IMR-90 (cell line): ENCODE data around the gene YPEL4. TPM values are rescaled to one million over a fixed set of nuclear protein-coding genes. Genes with fewer than 3 reads are reported as not detected.
A peak's percentile ranks its signal among the peaks of the same experiment; 100 is the strongest.

Experiments used
- ATAC-seq: fragments of 200-7000 bp; cut with Tn5 transposase; 2 replicates; pipeline ENCODE4 v1.9.1; 2020; ENCODE audit warnings: low read depth, mild to moderate bottlenecking, moderate library complexity
- BruUV-seq: library from RNA; stranded (reverse); fragments of 400-500 nt; replicated peaks from 2 replicates; lab custom pipeline; 2021; lab: Mats Ljungman, UMichigan
- CTCF ChIA-PET: fragments of 300-600 bp; formaldehyde crosslinking; extraction: SDS; loops from one replicate; lab custom pipeline; 2021; ENCODE audit warnings: antibody characterized with exemption; lab: Yijun Ruan, JAX
- POLR2A ChIA-PET: fragments of 300-600 bp; sonication (Branson Sonifier 250); formaldehyde crosslinking; loops from one replicate; lab custom pipeline; 2022; ENCODE audit warnings: antibody characterized with exemption; ENCODE audit not compliant: unreplicated experiment; lab: Charles Lee
- DNase-seq: peaks from one replicate; pipeline ENCODE4 v3.0.0; 2013
- H2AFZ ChIP-seq: replicated peaks from 2 replicates; pipeline ENCODE3; 2013; ENCODE audit warnings: low read length, mild to moderate bottlenecking; ENCODE audit not compliant: poor library complexity
- H2AK5ac ChIP-seq: 2 replicates; pipeline ENCODE4 v1.6.1; 2013; ENCODE audit warnings: low read depth, low read length, inconsistent platforms
- H2AK9ac ChIP-seq: replicated peaks from 2 replicates; pipeline ENCODE3; 2013; ENCODE audit warnings: mild to moderate bottlenecking, low read depth, low read length, moderate library complexity; ENCODE audit not compliant: poor library complexity
- H2BK120ac ChIP-seq: 2 replicates; pipeline ENCODE4 v1.6.1; 2013; ENCODE audit warnings: low read depth, low read length, inconsistent platforms
- H2BK15ac ChIP-seq: 3 replicates; pipeline ENCODE4 v1.6.1; 2013; ENCODE audit warnings: low read depth, low read length, inconsistent platforms
- H2BK20ac ChIP-seq: 2 replicates; pipeline ENCODE4 v1.6.1; 2013; ENCODE audit warnings: low read depth, mild to moderate bottlenecking, inconsistent platforms, low read length, moderate library complexity
- H2BK5ac ChIP-seq: 2 replicates; pipeline ENCODE4 v1.6.1; 2013; ENCODE audit warnings: mild to moderate bottlenecking, low read depth, low read length, inconsistent platforms; ENCODE audit not compliant: poor library complexity, severe bottlenecking
- H3K14ac ChIP-seq: replicated peaks from 2 replicates; pipeline ENCODE4 v1.6.1; 2013; ENCODE audit warnings: low read depth, low read length, inconsistent platforms
- H3K18ac ChIP-seq: 2 replicates; pipeline ENCODE4 v1.6.1; 2013; ENCODE audit warnings: low read depth, low read length, control low read depth
- H3K23ac ChIP-seq: 2 replicates; pipeline ENCODE4 v1.6.1; 2013; ENCODE audit warnings: low read depth, low read length, inconsistent platforms
- H3K27ac ChIP-seq: 2 replicates; pipeline ENCODE4 v1.5.1; 2013; ENCODE audit warnings: mild to moderate bottlenecking, control low read depth, low read length; ENCODE audit not compliant: insufficient read depth
- H3K27me3 ChIP-seq: 2 replicates; pipeline ENCODE4 v1.6.1; 2013; ENCODE audit warnings: low read length; ENCODE audit not compliant: control insufficient read depth, insufficient read depth
- H3K36me3 ChIP-seq: 2 replicates; pipeline ENCODE4 v1.6.1; 2013; ENCODE audit warnings: low read length, mixed read lengths; ENCODE audit not compliant: control insufficient read depth, insufficient read depth
- H3K4ac ChIP-seq: 2 replicates; pipeline ENCODE4 v1.6.1; 2013; ENCODE audit warnings: low read depth, low read length, inconsistent platforms
- H3K4me1 ChIP-seq: 2 replicates; pipeline ENCODE4 v1.6.1; 2013; ENCODE audit warnings: low read length, mixed read lengths; ENCODE audit not compliant: control insufficient read depth, insufficient read depth
- H3K4me2 ChIP-seq: 2 replicates; pipeline ENCODE4 v1.6.1; 2013; ENCODE audit warnings: low read depth, mild to moderate bottlenecking, control low read depth, low read length, moderate library complexity
- H3K4me3 ChIP-seq: 2 replicates; pipeline ENCODE4 v1.5.1; 2013; ENCODE audit warnings: low read depth, mild to moderate bottlenecking, control low read depth, low read length, moderate library complexity; ENCODE audit not compliant: insufficient read depth
- H3K56ac ChIP-seq: 2 replicates; pipeline ENCODE4 v1.6.1; 2013; ENCODE audit warnings: low read length, inconsistent platforms; ENCODE audit not compliant: insufficient read depth; ENCODE audit errors: extremely low read depth
- H3K79me1 ChIP-seq, 2 experiments: 2 replicates each; pipeline ENCODE4 v1.6.1; 2013; ENCODE audit warnings: low read length in 2 of 2, inconsistent platforms in 1 of 2, low read depth in 1 of 2
- H3K9ac ChIP-seq: 2 replicates; pipeline ENCODE4 v1.6.1; 2013; ENCODE audit warnings: low read depth, low read length, control low read depth
- H3K9me1 ChIP-seq: 2 replicates; pipeline ENCODE4 v1.6.1; 2013; ENCODE audit warnings: low read length, inconsistent platforms; ENCODE audit not compliant: insufficient read depth
- H3K9me3 ChIP-seq: 2 replicates; pipeline ENCODE4 v1.6.1; 2013; ENCODE audit warnings: low read length; ENCODE audit not compliant: control insufficient read depth, insufficient read depth
- H4K20me1 ChIP-seq: 2 replicates; pipeline ENCODE4 v1.6.1; 2013; ENCODE audit warnings: low read length, inconsistent platforms; ENCODE audit not compliant: insufficient read depth
- H4K5ac ChIP-seq: 2 replicates; pipeline ENCODE4 v1.6.1; 2013; ENCODE audit warnings: mild to moderate bottlenecking, low read depth, low read length, control low read depth
- H4K8ac ChIP-seq, 2 experiments: 2 replicates each; pipeline ENCODE4 v1.6.1; 2013; ENCODE audit warnings: low read depth in 2 of 2, low read length in 2 of 2, control low read depth in 1 of 2, inconsistent platforms in 1 of 2
- H4K91ac ChIP-seq: 2 replicates; pipeline ENCODE4 v1.6.1; 2013; ENCODE audit warnings: low read depth, low read length, inconsistent platforms; ENCODE audit not compliant: insufficient read depth
- BHLHE40 ChIP-seq: fragments of 150-350 bp; IDR thresholded peaks from 2 replicates; pipeline ENCODE4 v1.6.1; 2016; ENCODE audit warnings: mild to moderate bottlenecking, low read depth, low read length
- CTCF ChIP-seq: conservative IDR thresholded peaks from 2 replicates; pipeline ENCODE4 v1.5.1; 2012; ENCODE audit warnings: mild to moderate bottlenecking, low read depth, low read length, improper control_type of control experiment
- USF2 ChIP-seq: fragments of 150-350 bp; IDR thresholded peaks from 2 replicates; pipeline ENCODE4 v1.6.1; 2017; ENCODE audit warnings: mild to moderate bottlenecking, antibody characterized with exemption, low read length, low read depth
- WGBS, 2 experiments: methylation state at CpG; one replicate each; pipeline versions ENCODE4 v1.1.5 to v1.1.7; 2013; ENCODE audit warnings: missing lambda C conversion rate in 2 of 2; ENCODE audit not compliant: insufficient read length in 1 of 2; ENCODE audit errors: extremely low coverage in 2 of 2; 5-methylcytosine and 5-hydroxymethylcytosine counted together
- dilution Hi-C: fragments of 300-500 bp; cut with HindIII; formaldehyde crosslinking; loops from one replicate; pipeline ENCODE4 v1.14.3; 2018; ENCODE audit warnings: low sequenced_read_pairs; ENCODE audit not compliant: unreplicated experiment
- in situ Hi-C: fragments of 300-500 bp; cut with MboI; formaldehyde crosslinking; loops from 3 replicates; pipeline ENCODE4 v1.14.3; 2019; ENCODE audit warnings: low sequenced_read_pairs, inconsistent platforms, mixed read lengths
- intact Hi-C: fragments of 100-400 bp; cut with micrococcal nuclease; formaldehyde crosslinking; loops from 2 replicates; pipeline ENCODE4 v1.10.0; 2022
- polyA plus RNA-seq, 3 experiments: library from polyadenylated mRNA; depleted of rRNA; stranded (reverse); fragments of >200 nt; gene quantifications; 2 replicates each; pipeline ENCODE4 v1.2.3, GENCODE V29; 2012; ENCODE audit warnings: low replicate concordance in 1 of 3
- total RNA-seq: library from RNA; depleted of rRNA; stranded (reverse); fragments of >200 nt; gene quantifications from 2 replicates; pipeline ENCODE4 v1.2.3, GENCODE V29; 2012

The YPEL4 gene
- total and polyA plus RNA-seq, 2 of the 4 experiments (the other 2 are of a cell fraction): 0.18 to 0.79 TPM

GRCh38 chr11:57639321-57640067 is 10.2 kb downstream of the YPEL4 start:
- WGBS, 2 experiments: 0% methylated on average over 1 of the region's 15 CpGs; no CpG with 5 or more reads in 1 of the 2 experiments
- peak overlapping the region; percentile 98 for H2AK5ac ChIP-seq
- peaks cover 50% of the 10 kb centered on the region for H4K20me1 ChIP-seq
- ChIA-PET POLR2A (interaction anchor here (1.0 kb wide), 1 partner anchor 72 kb away, joined by 4 read pairs; the partner anchor contains the start of gene UBE2L6), CTCF (interaction anchor here (0.5 to 3.3 kb wide), 7 partner anchors 23 to 314 kb away, joined by 3 to 34 read pairs (median 4); partner anchors contain the start of gene UBE2L6)
- peak overlapping the region; percentile 81 for H3K56ac ChIP-seq
- H4K8ac ChIP-seq: peak overlapping the region; percentile 90 to 97; a peak in 3 of 4 replicates
- dilution Hi-C loops: no loop called here
- peak overlapping the region; percentile 81 for H3K4me2 ChIP-seq
- peak overlapping the region; percentile 100 for H3K4ac ChIP-seq
- intact Hi-C loops: no loop called here
- peaks cover 14% of the 10 kb centered on the region for H3K4me1 ChIP-seq
- H2BK5ac ChIP-seq: peak overlapping the region; percentile 98
- peak overlapping the region; percentile 100 for H3K14ac ChIP-seq
- no peak overlapping the region for H2BK15ac ChIP-seq
- H2BK20ac ChIP-seq: peak overlapping the region; percentile 34; the same call in 1 of the 2 replicates
- peak overlapping the region; percentile 100 for H2AK9ac ChIP-seq
- H3K23ac ChIP-seq: peak overlapping the region; percentile 100
- H2BK120ac ChIP-seq: peak overlapping the region; percentile 69
- H3K79me1 ChIP-seq: peaks cover 23 to 61% of the 10 kb centered on the region in 2 experiments
- peak overlapping the region; percentile 99 for H2AFZ ChIP-seq
- in situ Hi-C loops: loop anchor here (5.0 to 10.0 kb wide), 3 partner anchors 72 to 185 kb away; partner anchors contain the start of gene UBE2L6
- peak overlapping the region; percentile 96 for H3K4me3 ChIP-seq
- ATAC-seq (peak; percentile 33), DNase-seq (peak; percentile 57)
- no TSS peak for BruUV-seq
- H3K9ac ChIP-seq: peak overlapping the region; percentile 100
- no peak for TF ChIP-seq USF2
- TF ChIP-seq BHLHE40: no peak
- 0 out of 2 replicates have a peak, but pooled peaks have one; percentile 1 for TF ChIP-seq CTCF
- H3K9me3 ChIP-seq: no peaks in the 10 kb centered on the region
- peaks cover 14% of the 10 kb centered on the region for H3K9me1 ChIP-seq
- H3K27me3 ChIP-seq: peaks cover 3% of the 10 kb centered on the region; the same call in 1 of the 2 replicates
- peak overlapping the region; percentile 100 for H4K91ac ChIP-seq
- peak overlapping the region; percentile 7; the same call in 1 of the 2 replicates for H3K18ac ChIP-seq
- H4K5ac ChIP-seq: no peak overlapping the region
- H3K27ac ChIP-seq: peak overlapping the region; percentile 97
- H3K36me3 ChIP-seq: peaks cover 1% of the 10 kb centered on the region; the same call in 1 of the 2 replicates
